ENCODE measurements around the gene PGLYRP2.

The PGLYRP2 gene

GRCh38 chr19:15422296-15423075, 56.8 kb downstream of the PGLYRP2 start:
- no peak for DNase-seq

GRCh38 chr19:15421721-15422260, 57.5 kb downstream of the PGLYRP2 start:
- DNase-seq: no peak

GRCh38 chr19:15421136-15421695, 58.1 kb downstream of the PGLYRP2 start:
- DNase-seq: no peak

GRCh38 chr19:15419413-15420025, 59.8 kb downstream of the PGLYRP2 start:
- DNase-seq: no peak

Data from activated effector memory CD4-positive, alpha-beta T cell treated with anti-CD3 and anti-CD28 coated beads, Interleukin-2, amount 50 U/mL, for 16 hours (primary cell).